Measurements from ENCODE around the gene TMPRSS2.

TMPRSS2 gene

DNA sequence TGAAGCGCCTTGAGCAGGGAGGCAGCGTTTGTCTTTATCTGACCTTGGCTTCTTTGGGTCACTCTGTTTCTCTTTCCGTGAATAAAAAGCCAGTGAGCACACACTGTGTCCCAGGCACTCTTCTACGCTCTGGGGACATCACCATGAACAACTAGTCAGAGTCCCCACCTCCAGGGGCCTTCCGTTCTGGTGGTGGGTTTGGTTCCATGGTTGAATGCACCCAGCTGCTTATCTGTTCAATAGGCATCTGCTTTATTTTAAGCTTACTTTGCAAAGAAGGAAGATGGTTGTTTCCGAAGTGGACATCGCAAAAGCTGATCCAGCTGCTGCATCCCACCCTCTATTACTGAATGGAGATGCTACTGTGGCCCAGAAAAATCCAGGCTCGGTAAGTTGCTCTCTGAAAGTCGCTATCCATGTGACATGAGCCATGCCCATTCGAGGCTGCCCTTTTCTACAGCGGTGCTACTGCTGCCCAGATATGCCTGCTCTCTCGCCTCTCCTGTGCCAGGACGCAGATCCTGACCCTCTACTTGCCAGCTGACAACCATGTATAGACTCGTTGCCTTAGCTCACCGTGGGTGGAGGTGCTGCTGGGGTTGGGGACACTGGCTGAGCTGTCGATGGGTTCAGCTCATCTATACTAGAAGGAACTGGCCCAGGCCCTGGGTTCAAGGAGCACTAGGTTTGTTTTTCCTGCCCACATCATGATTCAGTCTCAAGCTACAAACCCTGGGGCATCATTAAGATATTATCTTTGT, 76.0 kb downstream of the TMPRSS2 start:
- no peaks in the 10 kb centered on the region for H3K36me3 ChIP-seq (replicated peaks; ENCODE audit: insufficient read depth, low read length)
- no peak overlapping the region for H3K4me3 ChIP-seq (ENCODE audit: low read length)
- H3K27me3 ChIP-seq (replicated peaks; ENCODE audit: insufficient read depth, low read length): no peaks in the 10 kb centered on the region
- TF ChIP-seq EZH2 (optimal IDR thresholded peaks at IDR 0.05; ENCODE audit: low read depth, low read length) (no peak), EZH2phosphoT487 (IDR thresholded peaks at IDR 0.05; ENCODE audit: low read length) (no peak)
- H3K9me2 ChIP-seq (replicated peaks; ENCODE audit: insufficient read depth, low read length): no peaks in the 10 kb centered on the region
- H3K9ac ChIP-seq (ENCODE audit: low read length): no peak overlapping the region
- no peak overlapping the region for H2AFZ ChIP-seq (ENCODE audit: low read length)
- DNase-seq: no peak
- no peaks in the 10 kb centered on the region for H3K9me3 ChIP-seq (replicated peaks; ENCODE audit: insufficient read depth, low read length)
- H3K27ac ChIP-seq (ENCODE audit: low read length): no peak overlapping the region
- no peaks in the 10 kb centered on the region for H3K4me1 ChIP-seq (ENCODE audit: low read length)
- no peaks in the 10 kb centered on the region for H3K79me2 ChIP-seq (ENCODE audit: low read length)
- no peak overlapping the region for H3K4me2 ChIP-seq (ENCODE audit: low read depth, low read length)
- no peaks in the 10 kb centered on the region for H4K20me1 ChIP-seq (ENCODE audit: insufficient read depth, low read length)
- 0 out of 2 replicates have a peak, but pooled peaks cover 4% of the 10 kb centered on the region for H3F3A ChIP-seq (ENCODE audit: insufficient read depth, low read length)

DNA sequence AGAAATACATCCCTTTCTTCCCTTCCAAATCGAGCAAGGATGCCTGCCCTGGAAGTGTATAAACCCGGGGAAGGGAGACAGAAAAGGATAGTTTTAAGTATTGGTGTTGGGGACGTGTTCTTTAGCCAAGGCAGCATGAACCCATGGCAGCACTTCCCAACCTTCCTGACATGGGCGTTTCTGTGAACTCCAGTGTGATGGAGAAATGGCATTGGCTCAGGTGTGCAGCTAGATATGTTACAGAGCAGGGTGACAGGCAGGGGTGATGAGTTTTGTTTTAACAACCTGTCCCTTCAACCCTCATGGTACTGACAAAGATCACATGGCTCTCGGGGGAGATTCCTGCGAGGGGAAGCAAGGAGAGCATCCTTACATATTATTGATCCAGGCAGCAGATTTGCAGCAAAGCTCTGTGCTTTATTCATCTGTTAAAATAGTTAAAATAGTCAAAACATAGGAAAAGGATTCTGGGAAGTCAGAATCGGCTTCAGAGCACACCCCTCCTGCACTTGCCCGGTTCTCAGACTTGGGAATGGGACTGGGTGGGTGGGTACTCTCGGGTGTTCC, 78.0 kb downstream of the TMPRSS2 start:
- no peak for DNase-seq
- no peak overlapping the region for H3K4me2 ChIP-seq (ENCODE audit: low read depth, low read length)
- TF ChIP-seq EZH2phosphoT487 (IDR thresholded peaks at IDR 0.05; ENCODE audit: low read length): no peak
- no peak for TF ChIP-seq EZH2 (optimal IDR thresholded peaks at IDR 0.05; ENCODE audit: low read depth, low read length)
- TF ChIP-seq, protein P1, sequence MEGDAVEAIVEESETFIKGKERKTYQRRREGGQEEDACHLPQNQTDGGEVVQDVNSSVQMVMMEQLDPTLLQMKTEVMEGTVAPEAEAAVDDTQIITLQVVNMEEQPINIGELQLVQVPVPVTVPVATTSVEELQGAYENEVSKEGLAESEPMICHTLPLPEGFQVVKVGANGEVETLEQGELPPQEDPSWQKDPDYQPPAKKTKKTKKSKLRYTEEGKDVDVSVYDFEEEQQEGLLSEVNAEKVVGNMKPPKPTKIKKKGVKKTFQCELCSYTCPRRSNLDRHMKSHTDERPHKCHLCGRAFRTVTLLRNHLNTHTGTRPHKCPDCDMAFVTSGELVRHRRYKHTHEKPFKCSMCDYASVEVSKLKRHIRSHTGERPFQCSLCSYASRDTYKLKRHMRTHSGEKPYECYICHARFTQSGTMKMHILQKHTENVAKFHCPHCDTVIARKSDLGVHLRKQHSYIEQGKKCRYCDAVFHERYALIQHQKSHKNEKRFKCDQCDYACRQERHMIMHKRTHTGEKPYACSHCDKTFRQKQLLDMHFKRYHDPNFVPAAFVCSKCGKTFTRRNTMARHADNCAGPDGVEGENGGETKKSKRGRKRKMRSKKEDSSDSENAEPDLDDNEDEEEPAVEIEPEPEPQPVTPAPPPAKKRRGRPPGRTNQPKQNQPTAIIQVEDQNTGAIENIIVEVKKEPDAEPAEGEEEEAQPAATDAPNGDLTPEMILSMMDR (IDR thresholded peaks at IDR 0.05; ENCODE audit: low read length): no peak
- H4K20me1 ChIP-seq (ENCODE audit: insufficient read depth, low read length): no peaks in the 10 kb centered on the region
- H2AFZ ChIP-seq (ENCODE audit: low read length): no peak overlapping the region
- no peaks in the 10 kb centered on the region for H3K27me3 ChIP-seq (replicated peaks; ENCODE audit: insufficient read depth, low read length)
- no peaks in the 10 kb centered on the region for H3K9me3 ChIP-seq (replicated peaks; ENCODE audit: insufficient read depth, low read length)
- H3K4me1 ChIP-seq (ENCODE audit: low read length): peaks cover 4% of the 10 kb centered on the region; the same call in 1 of the 2 replicates
- no peaks in the 10 kb centered on the region for H3K9me2 ChIP-seq (replicated peaks; ENCODE audit: insufficient read depth, low read length)
- H3K79me2 ChIP-seq (ENCODE audit: low read length): no peaks in the 10 kb centered on the region
- H3K4me3 ChIP-seq (ENCODE audit: low read length): no peak overlapping the region
- no peak overlapping the region for H3K9ac ChIP-seq (ENCODE audit: low read length)
- H3F3A ChIP-seq (ENCODE audit: insufficient read depth, low read length): peaks cover 7% of the 10 kb centered on the region; the same call in 1 of the 2 replicates
- H3K27ac ChIP-seq (ENCODE audit: low read length): no peak overlapping the region
- no peaks in the 10 kb centered on the region for H3K36me3 ChIP-seq (replicated peaks; ENCODE audit: insufficient read depth, low read length)

DNA sequence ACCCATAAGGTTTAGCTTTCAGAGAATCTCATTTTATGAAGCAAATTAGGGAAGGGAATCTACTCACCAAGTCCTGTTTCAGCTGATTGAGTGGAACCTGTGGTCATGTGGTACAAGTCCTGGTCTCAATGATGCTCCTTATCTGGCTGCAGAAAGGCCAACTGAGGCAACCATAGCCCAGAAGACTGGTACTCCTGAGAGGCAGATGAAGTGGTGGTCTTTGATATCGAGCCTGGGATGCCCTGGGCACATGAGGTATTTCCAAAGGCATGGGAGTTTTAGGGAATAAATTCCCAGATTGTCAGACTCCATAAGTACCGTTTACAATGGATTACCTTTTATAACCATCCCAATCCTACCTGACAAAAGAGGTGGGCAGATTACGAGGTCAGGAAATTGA, 78.7 kb downstream of the TMPRSS2 start:
- H3K27me3 ChIP-seq (replicated peaks; ENCODE audit: insufficient read depth, low read length): no peaks in the 10 kb centered on the region
- no peaks in the 10 kb centered on the region for H3K9me3 ChIP-seq (replicated peaks; ENCODE audit: insufficient read depth, low read length)
- no peaks in the 10 kb centered on the region for H3K9me2 ChIP-seq (replicated peaks; ENCODE audit: insufficient read depth, low read length)
- H3K79me2 ChIP-seq (ENCODE audit: low read length): no peaks in the 10 kb centered on the region
- H4K20me1 ChIP-seq (ENCODE audit: insufficient read depth, low read length): no peaks in the 10 kb centered on the region
- peaks cover 4% of the 10 kb centered on the region; the same call in 1 of the 2 replicates for H3K4me1 ChIP-seq (ENCODE audit: low read length)
- no peaks in the 10 kb centered on the region for H3K36me3 ChIP-seq (replicated peaks; ENCODE audit: insufficient read depth, low read length)
- H3K4me3 ChIP-seq (ENCODE audit: low read length): no peak overlapping the region
- no peak overlapping the region for H3K9ac ChIP-seq (ENCODE audit: low read length)
- H3K4me2 ChIP-seq (ENCODE audit: low read depth, low read length): no peak overlapping the region
- no peak overlapping the region for H3K27ac ChIP-seq (ENCODE audit: low read length)
- no peak overlapping the region for H2AFZ ChIP-seq (ENCODE audit: low read length)
- H3F3A ChIP-seq (ENCODE audit: insufficient read depth, low read length): peaks cover 7% of the 10 kb centered on the region; the same call in 1 of the 2 replicates
- DNase-seq: no peak
- TF ChIP-seq, protein P1 (IDR thresholded peaks at IDR 0.05; ENCODE audit: low read length): no peak
- TF ChIP-seq EZH2phosphoT487 (IDR thresholded peaks at IDR 0.05; ENCODE audit: low read length) (no peak), EZH2 (optimal IDR thresholded peaks at IDR 0.05; ENCODE audit: low read depth, low read length) (no peak)

All from MM.1S (cell line).